Common myeloid progenitor, CD34-positive (primary cell): ENCODE results near the gene PHF19.

Experiments
- CTCF ChIA-PET: fragments of 350-600 bp; sonication (Branson Sonifier 250); formaldehyde crosslinking; loops from one replicate; lab custom pipeline; 2021; ENCODE audit warnings: antibody characterized with exemption; lab: Charles Lee
- POLR2A ChIA-PET: fragments of 350-600 bp; sonication (Branson Sonifier 250); formaldehyde crosslinking; loops from one replicate; lab custom pipeline; 2021; ENCODE audit warnings: antibody characterized with exemption; lab: Charles Lee
- DNase-seq, 3 donors: peaks; one replicate each; pipeline versions ENCODE4 v3.0.0 to v3.0.0-alpha.2; 2013
- H3K27ac ChIP-seq, 2 experiments: 1 replicate in 1 of 2; 2 replicates in 1 of 2; pipeline ENCODE4 v1.7.0; 2013; ENCODE audit warnings: inconsistent platforms in 2 of 2, low read length in 2 of 2, mild to moderate bottlenecking in 2 of 2, low read depth in 1 of 2, moderate library complexity in 1 of 2; ENCODE audit not compliant: severe bottlenecking in 2 of 2, insufficient read depth in 1 of 2, poor library complexity in 1 of 2
- H3K27me3 ChIP-seq, 5 experiments: replicated peaks in 2 of 5; 1 replicate in 3 of 5; 2 replicates in 2 of 5; pipeline versions ENCODE4 v1.6.1 to v1.7.0; 2013; ENCODE audit warnings: low read length in 4 of 5, mild to moderate bottlenecking in 2 of 5, moderate library complexity in 2 of 5, inconsistent platforms in 1 of 5; ENCODE audit not compliant: insufficient read depth in 5 of 5, control insufficient read depth in 4 of 5
- H3K36me3 ChIP-seq, 4 experiments: 1 replicate in 2 of 4; 2 replicates in 2 of 4; pipeline versions ENCODE4 v1.6.1 to v1.7.0; 2013; ENCODE audit warnings: low read length in 3 of 4, control low read depth in 1 of 4, mild to moderate bottlenecking in 1 of 4; ENCODE audit not compliant: control insufficient read depth in 4 of 4, insufficient read depth in 4 of 4
- H3K4me1 ChIP-seq, 4 experiments: 1 replicate in 3 of 4; 2 replicates in 1 of 4; pipeline versions ENCODE4 v1.6.1 to v1.7.1; 2013; ENCODE audit warnings: low read length in 3 of 4, mild to moderate bottlenecking in 3 of 4, control low read depth in 1 of 4, inconsistent platforms in 1 of 4, moderate library complexity in 1 of 4; ENCODE audit not compliant: control insufficient read depth in 4 of 4, insufficient read depth in 4 of 4; ENCODE audit errors: control extremely low read depth in 1 of 4
- H3K4me3 ChIP-seq, 7 experiments: 1 replicate in 4 of 7; 2 replicates in 3 of 7; pipeline versions ENCODE4 v1.5.1 to v1.7.0; 2013; ENCODE audit warnings: mild to moderate bottlenecking in 7 of 7, low read length in 6 of 7, moderate library complexity in 6 of 7, inconsistent platforms in 2 of 7, low read depth in 2 of 7, control low read depth in 1 of 7; ENCODE audit not compliant: insufficient read depth in 4 of 7, control insufficient read depth in 1 of 7; ENCODE audit errors: extremely low read depth in 1 of 7
- H3K9me3 ChIP-seq, 5 experiments: 1 replicate in 4 of 5; 2 replicates in 1 of 5; pipeline versions ENCODE4 v1.6.1 to v1.7.1; 2013; ENCODE audit warnings: low read length in 4 of 5, mild to moderate bottlenecking in 2 of 5, inconsistent platforms in 1 of 5, low read depth in 1 of 5, moderate library complexity in 1 of 5; ENCODE audit not compliant: control insufficient read depth in 4 of 5, insufficient read depth in 2 of 5; ENCODE audit errors: control extremely low read depth in 1 of 5
- WGBS: methylation state at CpG from one replicate; pipeline ENCODE4 v1.1.5; 2013; ENCODE audit not compliant: insufficient coverage; 5-methylcytosine and 5-hydroxymethylcytosine counted together

Gene PHF19

GRCh38 chr9:120846906-120847305, 30.1 kb downstream of the PHF19 start:
- peaks cover 0 to 27% (median 3%) of the 10 kb centered on the region in 4 experiments for H3K36me3 ChIP-seq
- ChIA-PET CTCF (interaction anchor here (1.2 kb wide), 1 partner anchor 13 kb away, joined by 3 read pairs; no protein-coding TSS in a partner anchor), POLR2A (no interaction called here)
- peaks cover 0 to 19% (median 8%) of the 10 kb centered on the region in 4 experiments for H3K4me1 ChIP-seq
- no peak overlapping the region for H3K27ac ChIP-seq
- no peaks in the 10 kb centered on the region for H3K27me3 ChIP-seq
- no peak overlapping the region for H3K4me3 ChIP-seq
- no peak for DNase-seq
- 100% methylated on average over 1 of the region's 1 CpG for WGBS
- no peaks in the 10 kb centered on the region for H3K9me3 ChIP-seq

- Histone ChIP-seq H3K27me3 (no peaks in the 10 kb centered on the region), H3K4me1 (peaks cover 0 to 24% (median 10%) of the 10 kb centered on the region in 4 experiments), H3K4me3 (no peak overlapping the region), H3K9me3 (no peaks in the 10 kb centered on the region), H3K36me3 (peaks cover 0 to 22% (median 1%) of the 10 kb centered on the region in 4 experiments), H3K27ac (no peak overlapping the region)
- DNase-seq: no peak
- POLR2A ChIA-PET: no interaction called here
- CTCF ChIA-PET: interaction anchor here (1.2 kb wide), 1 partner anchor 13 kb away, joined by 3 read pairs; no protein-coding TSS in a partner anchor
- WGBS: 100% methylated on average over 1 of the region's 3 CpGs
These were observed 30.6 kb downstream of the PHF19 start for GRCh38 chr9:120846251-120846889.

- Histone ChIP-seq H3K27ac (no peak overlapping the region), H3K4me1 (peaks cover 0 to 24% (median 10%) of the 10 kb centered on the region in 4 experiments), H3K4me3 (no peak overlapping the region), H3K9me3 (no peaks in the 10 kb centered on the region), H3K36me3 (peaks cover 0 to 19% (median 1%) of the 10 kb centered on the region in 4 experiments), H3K27me3 (no peaks in the 10 kb centered on the region)
- CTCF ChIA-PET: interaction anchor here (1.1 kb wide), 2 partner anchors 13 to 18 kb away, joined by 3 read pairs; no protein-coding TSS in a partner anchor
- DNase-seq: peak in 2 of 3 donors; percentile 41 to 56
- POLR2A ChIA-PET: interaction anchor here (0.6 kb wide), 1 partner anchor 23 kb away, joined by 3 read pairs; no protein-coding TSS in a partner anchor
These were observed 31.7 kb downstream of the PHF19 start for GRCh38 chr9:120845255-120845654.

- CTCF ChIA-PET: interaction anchor here (1.0 to 1.6 kb wide), 3 partner anchors 25 to 49 kb away, joined by 3 to 8 read pairs (median 5); partner anchors contain the start of gene FBXW2
- Histone ChIP-seq H3K27ac (peak within 1 kb of the TSS; percentile 86 to 96), H3K36me3 (peaks cover 0 to 17% (median 3%) of the 10 kb centered on the region in 4 experiments), H3K9me3 (no peaks in the 10 kb centered on the region), H3K4me1 (peaks cover 0 to 24% (median 10%) of the 10 kb centered on the region in 4 experiments), H3K27me3 (no peaks in the 10 kb centered on the region), H3K4me3 (peak within 1 kb of the TSS; percentile 58 to 97 (median 87))
- peak; percentile 99 for DNase-seq
- WGBS: 10% methylated on average over 39 of the region's 62 CpGs
- POLR2A ChIA-PET: interaction anchor here (1.1 kb wide), 1 partner anchor 49 kb away, joined by 6 read pairs; a partner anchor contains a TSS
These were observed 34.1 kb downstream of the PHF19 start, which contains the start of gene PSMD5 for GRCh38 chr9:120842685-120843485. Gene PSMD5 (minus strand): TSS chr9:120842922. CDS start chr9:120842909, 13 bp downstream.

GRCh38 chr9:120841930-120842684, 34.9 kb downstream of the PHF19 start:
- ChIA-PET CTCF (interaction anchor here (1.4 kb wide), 1 partner anchor 48 kb away, joined by 5 read pairs; the partner anchor contains the start of gene FBXW2), POLR2A (interaction anchor here (1.1 kb wide), 1 partner anchor 48 kb away, joined by 6 read pairs; a partner anchor contains a TSS)
- Histone ChIP-seq H3K27me3 (no peaks in the 10 kb centered on the region), H3K9me3 (no peaks in the 10 kb centered on the region), H3K36me3 (peaks cover 0 to 13% (median 3%) of the 10 kb centered on the region in 4 experiments), H3K27ac (peak overlapping the region; percentile 86 to 96), H3K4me3 (peak overlapping the region; percentile 58 to 97 (median 87)), H3K4me1 (peaks cover 0 to 24% (median 10%) of the 10 kb centered on the region in 4 experiments)
- WGBS: 68% methylated on average over 17 of the region's 18 CpGs
- DNase-seq: no peak

GRCh38 chr9:120839146-120839545, 37.8 kb downstream of the PHF19 start:
- no peak for DNase-seq
- H3K4me1 ChIP-seq: peaks cover 0 to 23% (median 10%) of the 10 kb centered on the region in 4 experiments
- no peaks in the 10 kb centered on the region for H3K9me3 ChIP-seq
- peaks cover 2 to 13% (median 9%) of the 10 kb centered on the region in 4 experiments for H3K36me3 ChIP-seq
- POLR2A ChIA-PET: no interaction called here
- H3K27ac ChIP-seq: no peak overlapping the region
- no peak overlapping the region for H3K4me3 ChIP-seq
- WGBS: 100% methylated on average over 1 of the region's 2 CpGs
- CTCF ChIA-PET: no interaction called here
- H3K27me3 ChIP-seq: no peaks in the 10 kb centered on the region
